ENCODE results near the gene C20orf202.

The C20orf202 gene

GRCh38 chr20:1199212-1199873 lies 3.9 kb upstream of the C20orf202 start:
- Histone ChIP-seq H3K18ac (ENCODE audit: low read length) (no peak overlapping the region), H3K9me3 (replicated peaks in 1 of 2; ENCODE audit: control insufficient read depth in 2 of 2, insufficient read depth in 1 of 2, low read depth in 1 of 2, low read length in 2 of 2) (no peaks in the 10 kb centered on the region), H2BK120ac (ENCODE audit: low read depth, low read length) (no peak overlapping the region), H3K23ac (ENCODE audit: low read depth, low read length, poor library complexity) (no peak overlapping the region), H3K27me3 (ENCODE audit: control insufficient read depth in 3 of 3, insufficient read depth in 3 of 3, low read depth in 1 of 3, low read length in 3 of 3) (peaks cover 0 to 9% (median 0%) of the 10 kb centered on the region in 3 experiments), H3K14ac (ENCODE audit: low read length) (no peak overlapping the region), H3K9ac (ENCODE audit: low read depth, low read length, poor library complexity) (no peak overlapping the region), H3K27ac (replicated peaks; ENCODE audit: low read length) (no peak overlapping the region), H3K4me2 (ENCODE audit: insufficient read depth, low read length, poor library complexity, severe bottlenecking) (no peak overlapping the region), H4K8ac (ENCODE audit: low read depth, low read length) (no peak overlapping the region), H3K79me1 (ENCODE audit: low read depth, low read length) (no peaks in the 10 kb centered on the region), H2AFZ (ENCODE audit: low read length) (no peak overlapping the region), H2BK12ac (ENCODE audit: low read length) (no peak overlapping the region), H2BK15ac (ENCODE audit: low read length) (no peak overlapping the region), H2AK5ac (ENCODE audit: low read depth, low read length) (no peak overlapping the region), H3K4me1 (ENCODE audit: control insufficient read depth in 2 of 2, insufficient read depth in 1 of 2, low read depth in 1 of 2, low read length in 2 of 2) (no peaks in the 10 kb centered on the region), H3K36me3 (replicated peaks in 1 of 2; ENCODE audit: control insufficient read depth in 2 of 2, insufficient read depth in 2 of 2, low read length in 2 of 2) (no peaks in the 10 kb centered on the region), H2BK5ac (ENCODE audit: low read length) (no peak overlapping the region), H3K4ac (ENCODE audit: low read length) (no peak overlapping the region), H3K4me3 (ENCODE audit: low read length in 2 of 2) (no peak overlapping the region), H4K91ac (ENCODE audit: low read depth, low read length, poor library complexity) (no peak overlapping the region)
- no peak for DNase-seq (ENCODE audit: low spot score)
- WGBS, 2 donors (ENCODE audit: extremely low coverage in 2 of 2, insufficient read length in 2 of 2, insufficient replicate concordance in 1 of 2) = no CpG with 5 or more reads among the region's 7 CpGs

GRCh38 chr20:1199964-1200363 lies 3.3 kb upstream of the C20orf202 start:
- Histone ChIP-seq H3K18ac (ENCODE audit: low read length) (no peak overlapping the region), H2BK12ac (ENCODE audit: low read length) (no peak overlapping the region), H2AFZ (ENCODE audit: low read length) (no peak overlapping the region), H3K4me3 (ENCODE audit: low read length in 2 of 2) (no peak overlapping the region), H2BK5ac (ENCODE audit: low read length) (no peak overlapping the region), H3K27me3 (ENCODE audit: control insufficient read depth in 3 of 3, insufficient read depth in 3 of 3, low read depth in 1 of 3, low read length in 3 of 3) (peaks cover 0 to 9% (median 0%) of the 10 kb centered on the region in 3 experiments), H2AK5ac (ENCODE audit: low read depth, low read length) (no peak overlapping the region), H3K79me1 (ENCODE audit: low read depth, low read length) (no peaks in the 10 kb centered on the region), H3K4ac (ENCODE audit: low read length) (no peak overlapping the region), H3K27ac (replicated peaks; ENCODE audit: low read length) (no peak overlapping the region), H4K91ac (ENCODE audit: low read depth, low read length, poor library complexity) (no peak overlapping the region), H2BK15ac (ENCODE audit: low read length) (no peak overlapping the region), H3K14ac (ENCODE audit: low read length) (no peak overlapping the region), H3K9ac (ENCODE audit: low read depth, low read length, poor library complexity) (no peak overlapping the region), H3K4me1 (ENCODE audit: control insufficient read depth in 2 of 2, insufficient read depth in 1 of 2, low read depth in 1 of 2, low read length in 2 of 2) (no peaks in the 10 kb centered on the region), H3K23ac (ENCODE audit: low read depth, low read length, poor library complexity) (no peak overlapping the region), H3K36me3 (replicated peaks in 1 of 2; ENCODE audit: control insufficient read depth in 2 of 2, insufficient read depth in 2 of 2, low read length in 2 of 2) (no peaks in the 10 kb centered on the region), H3K9me3 (replicated peaks in 1 of 2; ENCODE audit: control insufficient read depth in 2 of 2, insufficient read depth in 1 of 2, low read depth in 1 of 2, low read length in 2 of 2) (no peaks in the 10 kb centered on the region), H2BK120ac (ENCODE audit: low read depth, low read length) (no peak overlapping the region), H4K8ac (ENCODE audit: low read depth, low read length) (no peak overlapping the region), H3K4me2 (ENCODE audit: insufficient read depth, low read length, poor library complexity, severe bottlenecking) (no peak overlapping the region)
- DNase-seq (ENCODE audit: low spot score) = no peak
- no CpG with 5 or more reads among the region's 1 CpG for WGBS, 2 donors (ENCODE audit: extremely low coverage in 2 of 2, insufficient read length in 2 of 2, insufficient replicate concordance in 1 of 2)

- Histone ChIP-seq H4K8ac (ENCODE audit: low read depth, low read length) (no peak overlapping the region), H3K4me1 (ENCODE audit: control insufficient read depth in 2 of 2, insufficient read depth in 1 of 2, low read depth in 1 of 2, low read length in 2 of 2) (no peaks in the 10 kb centered on the region), H2AK5ac (ENCODE audit: low read depth, low read length) (no peak overlapping the region), H3K9me3 (replicated peaks in 1 of 2; ENCODE audit: control insufficient read depth in 2 of 2, insufficient read depth in 1 of 2, low read depth in 1 of 2, low read length in 2 of 2) (no peaks in the 10 kb centered on the region), H3K9ac (ENCODE audit: low read depth, low read length, poor library complexity) (no peak overlapping the region), H3K4ac (ENCODE audit: low read length) (no peak overlapping the region), H3K23ac (ENCODE audit: low read depth, low read length, poor library complexity) (no peak overlapping the region), H2BK15ac (ENCODE audit: low read length) (no peak overlapping the region), H3K4me2 (ENCODE audit: insufficient read depth, low read length, poor library complexity, severe bottlenecking) (no peak overlapping the region), H2BK12ac (ENCODE audit: low read length) (no peak overlapping the region), H3K27me3 (ENCODE audit: control insufficient read depth in 3 of 3, insufficient read depth in 3 of 3, low read depth in 1 of 3, low read length in 3 of 3) (peaks cover 0 to 20% (median 0%) of the 10 kb centered on the region in 3 experiments), H3K14ac (ENCODE audit: low read length) (no peak overlapping the region), H2BK120ac (ENCODE audit: low read depth, low read length) (no peak overlapping the region), H3K79me1 (ENCODE audit: low read depth, low read length) (no peaks in the 10 kb centered on the region), H3K27ac (replicated peaks; ENCODE audit: low read length) (no peak overlapping the region), H3K18ac (ENCODE audit: low read length) (no peak overlapping the region), H4K91ac (ENCODE audit: low read depth, low read length, poor library complexity) (no peak overlapping the region), H3K4me3 (ENCODE audit: low read length in 2 of 2) (no peak overlapping the region), H3K36me3 (replicated peaks in 1 of 2; ENCODE audit: control insufficient read depth in 2 of 2, insufficient read depth in 2 of 2, low read length in 2 of 2) (no peaks in the 10 kb centered on the region), H2BK5ac (ENCODE audit: low read length) (no peak overlapping the region), H2AFZ (ENCODE audit: low read length) (no peak overlapping the region)
- no CpG with 5 or more reads among the region's 5 CpGs for WGBS, 2 donors (ENCODE audit: extremely low coverage in 2 of 2, insufficient read length in 2 of 2, insufficient replicate concordance in 1 of 2)
- no peak for DNase-seq (ENCODE audit: low spot score)
Observed at GRCh38 chr20:1203630-1204029, 376 bp downstream of the C20orf202 start.

GRCh38 chr20:1204113-1204512 lies 859 bp downstream of the C20orf202 start:
- Histone ChIP-seq H3K14ac (ENCODE audit: low read length) (no peak overlapping the region), H4K91ac (ENCODE audit: low read depth, low read length, poor library complexity) (no peak overlapping the region), H3K23ac (ENCODE audit: low read depth, low read length, poor library complexity) (no peak overlapping the region), H3K36me3 (replicated peaks in 1 of 2; ENCODE audit: control insufficient read depth in 2 of 2, insufficient read depth in 2 of 2, low read length in 2 of 2) (no peaks in the 10 kb centered on the region), H2BK15ac (ENCODE audit: low read length) (no peak overlapping the region), H2AK5ac (ENCODE audit: low read depth, low read length) (no peak overlapping the region), H3K79me1 (ENCODE audit: low read depth, low read length) (no peaks in the 10 kb centered on the region), H3K4me3 (ENCODE audit: low read length in 2 of 2) (no peak overlapping the region), H2AFZ (ENCODE audit: low read length) (no peak overlapping the region), H3K9me3 (replicated peaks in 1 of 2; ENCODE audit: control insufficient read depth in 2 of 2, insufficient read depth in 1 of 2, low read depth in 1 of 2, low read length in 2 of 2) (no peaks in the 10 kb centered on the region), H3K18ac (ENCODE audit: low read length) (no peak overlapping the region), H2BK5ac (ENCODE audit: low read length) (no peak overlapping the region), H3K4me1 (ENCODE audit: control insufficient read depth in 2 of 2, insufficient read depth in 1 of 2, low read depth in 1 of 2, low read length in 2 of 2) (no peaks in the 10 kb centered on the region), H2BK12ac (ENCODE audit: low read length) (no peak overlapping the region), H3K27ac (replicated peaks; ENCODE audit: low read length) (no peak overlapping the region), H3K4me2 (ENCODE audit: insufficient read depth, low read length, poor library complexity, severe bottlenecking) (no peak overlapping the region), H2BK120ac (ENCODE audit: low read depth, low read length) (no peak overlapping the region), H3K4ac (ENCODE audit: low read length) (no peak overlapping the region), H3K27me3 (ENCODE audit: control insufficient read depth in 3 of 3, insufficient read depth in 3 of 3, low read depth in 1 of 3, low read length in 3 of 3) (peaks cover 0 to 19% (median 0%) of the 10 kb centered on the region in 3 experiments), H3K9ac (ENCODE audit: low read depth, low read length, poor library complexity) (no peak overlapping the region), H4K8ac (ENCODE audit: low read depth, low read length) (no peak overlapping the region)
- no peak for DNase-seq (ENCODE audit: low spot score)
- no CpG with 5 or more reads among the region's 5 CpGs for WGBS, 2 donors (ENCODE audit: extremely low coverage in 2 of 2, insufficient read length in 2 of 2, insufficient replicate concordance in 1 of 2)

All from neuronal stem cell (in vitro differentiated cells).